Measurements from ENCODE around the gene ACADM. TPM values are rescaled to one million over a fixed set of nuclear protein-coding genes. Genes with fewer than 3 reads are reported as not detected.

Gene ACADM
- total RNA-seq, 1 experiment from 2014 or later, result 37.9 TPM

DNA sequence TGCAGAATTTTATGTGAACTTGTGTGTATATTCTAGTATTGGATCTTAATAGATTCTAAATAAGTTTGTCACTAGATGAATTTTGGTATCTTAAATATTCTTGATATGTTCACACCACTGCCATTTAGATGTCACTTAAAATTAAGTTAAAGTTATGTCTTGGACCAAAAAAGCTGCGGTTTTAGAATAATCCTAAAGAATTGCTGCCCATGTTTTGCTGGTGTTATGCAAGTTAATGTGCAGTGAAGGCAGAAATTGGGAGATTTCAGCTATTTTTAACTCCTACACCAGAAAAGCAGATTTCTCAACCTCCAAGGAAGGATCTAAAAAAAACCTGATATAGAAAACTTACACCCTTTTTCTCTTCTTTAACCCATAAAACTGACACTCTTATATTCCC is 757 bp downstream of the ACADM start:
- Mint-ChIP-seq H3K27ac (no peak overlapping the region), H3K9me3 (peaks cover 3% of the 10 kb centered on the region; the same call in 1 of the 2 replicates), H3K4me3 (peak overlapping the region; percentile 96), H3K36me3 (no peaks in the 10 kb centered on the region), H3K27me3 (ENCODE audit: low read depth) (no peaks in the 10 kb centered on the region), H3K4me1 (peaks cover 39% of the 10 kb centered on the region)
- ATAC-seq (no peak), DNase-seq (ENCODE audit: low spot score) (no peak)
- POLR2A ChIA-PET, result interaction anchor here (0.5 kb wide), 1 partner anchor 157 kb away, joined by 4 read pairs; no protein-coding TSS in a partner anchor
- CTCF ChIA-PET, result interaction anchor here (0.6 kb wide), 1 partner anchor 1286 kb away, joined by 3 read pairs; no protein-coding TSS in a partner anchor
- no peak for TF ChIP-seq ZMAT4 (CRISPR knock-in tag; IDR thresholded peaks at IDR 0.05)
- TF ChIP-seq, protein P1, sequence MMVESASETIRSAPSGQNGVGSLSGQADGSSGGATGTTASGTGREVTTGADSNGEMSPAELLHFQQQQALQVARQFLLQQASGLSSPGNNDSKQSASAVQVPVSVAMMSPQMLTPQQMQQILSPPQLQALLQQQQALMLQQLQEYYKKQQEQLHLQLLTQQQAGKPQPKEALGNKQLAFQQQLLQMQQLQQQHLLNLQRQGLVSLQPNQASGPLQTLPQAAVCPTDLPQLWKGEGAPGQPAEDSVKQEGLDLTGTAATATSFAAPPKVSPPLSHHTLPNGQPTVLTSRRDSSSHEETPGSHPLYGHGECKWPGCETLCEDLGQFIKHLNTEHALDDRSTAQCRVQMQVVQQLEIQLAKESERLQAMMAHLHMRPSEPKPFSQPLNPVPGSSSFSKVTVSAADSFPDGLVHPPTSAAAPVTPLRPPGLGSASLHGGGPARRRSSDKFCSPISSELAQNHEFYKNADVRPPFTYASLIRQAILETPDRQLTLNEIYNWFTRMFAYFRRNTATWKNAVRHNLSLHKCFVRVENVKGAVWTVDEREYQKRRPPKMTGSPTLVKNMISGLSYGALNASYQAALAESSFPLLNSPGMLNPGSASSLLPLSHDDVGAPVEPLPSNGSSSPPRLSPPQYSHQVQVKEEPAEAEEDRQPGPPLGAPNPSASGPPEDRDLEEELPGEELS (CRISPR knock-in tag; IDR thresholded peaks at IDR 0.05), result no peak
- no peak for TF ChIP-seq JAZF1 (CRISPR knock-in tag; IDR thresholded peaks at IDR 0.05)
- TF ChIP-seq ZNF416 (CRISPR knock-in tag; IDR thresholded peaks at IDR 0.05), result no peak
- no peak for TF ChIP-seq NFYB (CRISPR knock-in tag; conservative IDR thresholded peaks at IDR 0.05; ENCODE audit: low read depth)
- no peak for TF ChIP-seq TP53 (CRISPR knock-in tag; IDR thresholded peaks at IDR 0.05)
- no peak for TF ChIP-seq NR3C1 (CRISPR knock-in tag; conservative IDR thresholded peaks at IDR 0.05; ENCODE audit: low read depth)
- TF ChIP-seq SP1 (CRISPR knock-in tag; conservative IDR thresholded peaks at IDR 0.05), result no peak
- no peak for TF ChIP-seq SOX15 (CRISPR knock-in tag; IDR thresholded peaks at IDR 0.05)
- TF ChIP-seq NFATC4 (CRISPR knock-in tag; IDR thresholded peaks at IDR 0.05), result no peak
- TF ChIP-seq PRRX2 (CRISPR knock-in tag; IDR thresholded peaks at IDR 0.05), result no peak
- no peak for TF ChIP-seq OVOL2 (CRISPR knock-in tag; IDR thresholded peaks at IDR 0.05; ENCODE audit: borderline replicate concordance)
- no peak for TF ChIP-seq CREM (CRISPR knock-in tag; IDR thresholded peaks at IDR 0.05)
- no peak for TF ChIP-seq ESRRA (CRISPR knock-in tag; IDR thresholded peaks at IDR 0.05; ENCODE audit: borderline replicate concordance)
- TF ChIP-seq CREB1 (CRISPR knock-in tag; IDR thresholded peaks at IDR 0.05), result no peak
- TF ChIP-seq CBFB (CRISPR knock-in tag; IDR thresholded peaks at IDR 0.05; ENCODE audit: low read depth), result no peak
- TF ChIP-seq ZNF121 (CRISPR knock-in tag; IDR thresholded peaks at IDR 0.05), result no peak
- no peak for TF ChIP-seq RORB (CRISPR knock-in tag; IDR thresholded peaks at IDR 0.05)
- TF ChIP-seq ATF6 (CRISPR knock-in tag; IDR thresholded peaks at IDR 0.05), result no peak

DNA sequence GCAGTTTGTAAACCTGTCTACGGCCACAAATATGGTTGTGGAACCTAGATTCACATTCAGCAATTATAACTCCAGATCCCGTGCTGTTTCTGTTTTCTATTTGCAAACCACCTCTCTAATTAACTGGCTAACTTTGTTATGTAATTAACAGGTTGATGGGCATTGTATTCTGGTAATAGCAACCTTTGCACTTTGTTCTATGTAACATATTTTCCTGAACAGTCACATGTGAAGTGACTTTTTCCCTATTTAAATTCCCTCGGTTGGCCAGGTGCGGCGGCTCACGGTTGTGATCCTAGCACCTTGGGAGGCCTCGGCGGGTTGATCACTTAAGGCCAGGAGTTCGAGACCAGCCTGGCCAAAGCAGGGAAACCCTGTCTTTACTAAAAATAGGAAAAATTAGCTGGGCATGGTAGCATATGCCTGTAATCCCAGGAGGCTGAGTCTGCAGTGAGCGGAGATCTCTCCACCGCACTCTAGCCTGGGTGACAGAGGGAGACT is 1.4 kb downstream of the ACADM start:
- Mint-ChIP-seq H3K36me3 (no peaks in the 10 kb centered on the region), H3K4me1 (peaks cover 36% of the 10 kb centered on the region), H3K27ac (no peak overlapping the region), H3K27me3 (ENCODE audit: low read depth) (no peaks in the 10 kb centered on the region), H3K9me3 (no peaks in the 10 kb centered on the region), H3K4me3 (peak overlapping the region; percentile 96)
- TF ChIP-seq CREB1 (CRISPR knock-in tag; IDR thresholded peaks at IDR 0.05), result no peak
- TF ChIP-seq ZNF423 (CRISPR knock-in tag; IDR thresholded peaks at IDR 0.05), result no peak
- DNase-seq (ENCODE audit: low spot score) (no peak), ATAC-seq (no peak)
- ChIA-PET CTCF (no interaction called here), POLR2A (interaction anchor here (0.5 kb wide), 1 partner anchor 156 kb away, joined by 4 read pairs; no protein-coding TSS in a partner anchor)

- CTCF ChIA-PET, result interaction anchor here (1.3 kb wide), 1 partner anchor 113 kb away, joined by 4 read pairs; no protein-coding TSS in a partner anchor
- DNase-seq (ENCODE audit: low spot score) (no peak), ATAC-seq (no peak)
- Mint-ChIP-seq H3K27me3 (ENCODE audit: low read depth) (no peaks in the 10 kb centered on the region), H3K27ac (peak overlapping the region; percentile 38; the same call in 1 of the 2 replicates), H3K36me3 (no peaks in the 10 kb centered on the region), H3K4me3 (no peak overlapping the region), H3K9me3 (no peaks in the 10 kb centered on the region), H3K4me1 (peaks cover 36% of the 10 kb centered on the region)
- POLR2A ChIA-PET, result no interaction called here
- TF ChIP-seq E2F1 (CRISPR knock-in tag; IDR thresholded peaks at IDR 0.05), result no peak
- TF ChIP-seq ZNF671 (CRISPR knock-in tag; IDR thresholded peaks at IDR 0.05), result no peak
- TF ChIP-seq CREB1 (CRISPR knock-in tag; IDR thresholded peaks at IDR 0.05), result no peak
- no peak for TF ChIP-seq KAT7 (CRISPR knock-in tag; IDR thresholded peaks at IDR 0.05; ENCODE audit: borderline replicate concordance)
- no peak for TF ChIP-seq ZNF281 (CRISPR knock-in tag; IDR thresholded peaks at IDR 0.05)
- no peak for TF ChIP-seq RORB (CRISPR knock-in tag; IDR thresholded peaks at IDR 0.05)
- no peak for TF ChIP-seq CREM (CRISPR knock-in tag; IDR thresholded peaks at IDR 0.05)
- no peak for TF ChIP-seq ZNF219 (CRISPR knock-in tag; IDR thresholded peaks at IDR 0.05; ENCODE audit: borderline replicate concordance)
- TF ChIP-seq, protein P2, sequence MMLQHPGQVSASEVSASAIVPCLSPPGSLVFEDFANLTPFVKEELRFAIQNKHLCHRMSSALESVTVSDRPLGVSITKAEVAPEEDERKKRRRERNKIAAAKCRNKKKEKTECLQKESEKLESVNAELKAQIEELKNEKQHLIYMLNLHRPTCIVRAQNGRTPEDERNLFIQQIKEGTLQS (CRISPR knock-in tag; conservative IDR thresholded peaks at IDR 0.05), result no peak
- TF ChIP-seq GABPB1 (CRISPR knock-in tag; IDR thresholded peaks at IDR 0.05), result no peak
These were observed 3.1 kb downstream of the ACADM start for GRCh38 chr1:75727571-75727970.

Measured in WTC11 (cell line).